Left ventricle myocardium inferior (tissue), 1 donor: ENCODE measurements around the gene PKMYT1. TPM values are rescaled to one million over a fixed set of nuclear protein-coding genes. Genes with fewer than 3 reads are reported as not detected.

ENCODE experiments used
- DNase-seq: peaks from one replicate; pipeline ENCODE4 v3.0.0-alpha.2; 2020
- H3K27ac ChIP-seq: fragments of 200-600 bp; replicated peaks from 2 replicates; pipeline ENCODE4 v1.8.0; 2021
- H3K27me3 ChIP-seq: fragments of 200-600 bp; 2 replicates; pipeline ENCODE4 v1.8.0; 2021; ENCODE audit warnings: low read depth
- H3K36me3 ChIP-seq: fragments of 200-600 bp; 2 replicates; pipeline ENCODE4 v1.8.0; 2021
- H3K4me1 ChIP-seq: fragments of 200-600 bp; 2 replicates; pipeline ENCODE4 v1.8.0; 2021
- H3K4me3 ChIP-seq: fragments of 200-600 bp; 2 replicates; pipeline ENCODE4 v1.8.0; 2021; ENCODE audit warnings: mild to moderate bottlenecking, moderate library complexity
- H3K9me3 ChIP-seq: fragments of 200-600 bp; replicated peaks from 2 replicates; pipeline ENCODE4 v1.8.0; 2021
- intact Hi-C: fragments of 100-400 bp; cut with micrococcal nuclease; formaldehyde crosslinking; loops from one replicate; pipeline ENCODE4 v1.11.0; 2022
- total RNA-seq: library from RNA; stranded (reverse); fragmentation: NEBNext Ultra II Directional; extraction: Animal tissue kit (Norgen Biotek cat#: 25700); gene quantifications from one replicate; pipeline ENCODE4 v1.2.1, GENCODE V29; 2021
- TF ChIP-seq, protein P1 (sequence below): fragments of 200-600 bp; IDR thresholded peaks from 2 replicates; pipeline ENCODE4 v1.8.0; 2021; ENCODE audit warnings: antibody characterized with exemption, mild to moderate bottlenecking, borderline replicate concordance
- donor health status: DM: no; HTN: yes; CAD: no; lungs with severe emphysema.

Gene PKMYT1
- total RNA-seq, 1 donor from 2014 or later = 1.3 TPM

DNA sequence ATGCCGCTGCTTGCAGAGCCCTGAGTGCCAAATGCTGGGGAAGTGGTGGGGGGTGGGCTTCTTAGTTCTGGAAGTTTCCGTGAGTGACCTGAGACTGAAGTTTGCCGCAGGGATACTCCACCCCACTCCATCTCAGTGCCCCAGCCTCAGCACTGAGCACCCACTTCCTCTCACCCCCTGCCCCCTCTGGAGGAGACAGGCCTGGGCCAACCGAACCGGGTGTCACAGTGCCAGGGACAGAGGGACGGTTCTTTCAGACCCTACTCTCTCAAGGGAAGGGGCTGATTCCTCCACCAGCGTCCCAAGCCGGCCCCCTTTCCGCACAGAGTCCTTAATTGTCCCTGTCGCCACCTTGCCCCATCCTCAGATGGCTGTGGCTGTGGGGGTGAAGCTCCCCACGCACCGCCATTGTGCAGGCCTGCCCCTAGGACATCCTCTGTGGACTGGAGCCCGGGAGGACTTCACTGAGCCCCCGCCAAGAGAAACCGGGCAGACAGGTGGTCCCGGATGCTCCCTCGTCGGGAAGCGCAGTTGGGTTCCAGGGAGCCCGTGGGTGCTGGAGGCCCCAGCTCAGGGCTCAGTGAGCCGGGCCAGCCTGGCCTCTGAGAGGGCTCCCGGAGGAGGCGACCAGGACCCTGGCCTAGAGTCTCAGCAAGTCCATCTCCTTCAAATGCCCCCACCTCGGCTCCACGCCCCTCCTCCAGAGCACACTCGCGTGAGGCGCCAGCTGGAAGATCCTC is 17.7 kb downstream of the PKMYT1 start:
- no peak for DNase-seq
- TF ChIP-seq, protein P1, sequence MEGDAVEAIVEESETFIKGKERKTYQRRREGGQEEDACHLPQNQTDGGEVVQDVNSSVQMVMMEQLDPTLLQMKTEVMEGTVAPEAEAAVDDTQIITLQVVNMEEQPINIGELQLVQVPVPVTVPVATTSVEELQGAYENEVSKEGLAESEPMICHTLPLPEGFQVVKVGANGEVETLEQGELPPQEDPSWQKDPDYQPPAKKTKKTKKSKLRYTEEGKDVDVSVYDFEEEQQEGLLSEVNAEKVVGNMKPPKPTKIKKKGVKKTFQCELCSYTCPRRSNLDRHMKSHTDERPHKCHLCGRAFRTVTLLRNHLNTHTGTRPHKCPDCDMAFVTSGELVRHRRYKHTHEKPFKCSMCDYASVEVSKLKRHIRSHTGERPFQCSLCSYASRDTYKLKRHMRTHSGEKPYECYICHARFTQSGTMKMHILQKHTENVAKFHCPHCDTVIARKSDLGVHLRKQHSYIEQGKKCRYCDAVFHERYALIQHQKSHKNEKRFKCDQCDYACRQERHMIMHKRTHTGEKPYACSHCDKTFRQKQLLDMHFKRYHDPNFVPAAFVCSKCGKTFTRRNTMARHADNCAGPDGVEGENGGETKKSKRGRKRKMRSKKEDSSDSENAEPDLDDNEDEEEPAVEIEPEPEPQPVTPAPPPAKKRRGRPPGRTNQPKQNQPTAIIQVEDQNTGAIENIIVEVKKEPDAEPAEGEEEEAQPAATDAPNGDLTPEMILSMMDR = no peak
- no peaks in the 10 kb centered on the region for H3K36me3 ChIP-seq
- H3K27me3 ChIP-seq = peaks cover 100% of the 10 kb centered on the region
- intact Hi-C loops = no loop called here
- no peak overlapping the region for H3K27ac ChIP-seq
- H3K4me1 ChIP-seq = peaks cover 43% of the 10 kb centered on the region
- H3K4me3 ChIP-seq = no peak overlapping the region
- H3K9me3 ChIP-seq = no peaks in the 10 kb centered on the region

DNA sequence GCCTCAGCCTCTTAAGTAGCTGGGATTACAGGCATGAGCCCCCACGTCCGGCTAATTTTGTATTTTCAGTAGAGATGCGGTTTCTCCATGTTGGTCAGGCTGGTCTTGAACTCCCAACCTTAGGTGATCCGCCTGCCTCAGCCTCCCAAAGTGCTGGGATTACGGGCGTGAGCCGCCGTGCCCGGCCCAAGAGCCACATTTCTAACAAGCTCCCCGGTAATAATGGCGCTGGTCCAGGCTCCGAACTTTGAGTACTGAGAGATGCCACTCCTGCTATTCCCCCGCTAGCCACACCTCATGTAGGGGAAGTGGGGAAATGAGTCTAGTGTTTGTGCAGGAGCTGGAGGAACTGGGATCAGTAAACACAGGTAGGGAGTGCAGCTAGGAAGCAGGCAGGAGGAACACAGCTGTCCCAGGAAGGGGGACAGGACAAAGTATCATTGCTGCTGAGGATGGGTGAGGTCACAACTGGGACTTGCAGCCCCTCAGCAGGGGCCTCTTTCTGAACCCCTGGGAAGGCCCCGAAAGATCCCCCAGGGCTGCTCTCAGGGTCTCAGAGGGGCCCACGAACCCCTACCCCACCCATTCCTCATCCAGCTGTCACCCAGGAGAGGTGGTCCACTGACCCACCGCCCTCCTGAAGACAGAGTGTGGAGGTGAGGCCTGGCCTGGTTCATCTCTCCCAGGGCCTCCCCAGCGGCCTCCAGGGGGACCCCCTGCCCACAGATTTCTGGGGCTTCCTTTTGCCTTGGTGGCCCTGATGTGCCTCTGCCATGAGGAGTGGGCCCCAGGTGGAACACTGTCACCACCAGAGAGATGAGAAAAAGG is 19.8 kb downstream of the PKMYT1 start:
- Histone ChIP-seq H3K27ac (no peak overlapping the region), H3K9me3 (no peaks in the 10 kb centered on the region), H3K4me1 (peaks cover 28% of the 10 kb centered on the region), H3K27me3 (peaks cover 100% of the 10 kb centered on the region), H3K36me3 (no peaks in the 10 kb centered on the region), H3K4me3 (no peak overlapping the region)
- no peak for DNase-seq
- intact Hi-C loops = no loop called here
- TF ChIP-seq, protein P1 = no peak

DNA sequence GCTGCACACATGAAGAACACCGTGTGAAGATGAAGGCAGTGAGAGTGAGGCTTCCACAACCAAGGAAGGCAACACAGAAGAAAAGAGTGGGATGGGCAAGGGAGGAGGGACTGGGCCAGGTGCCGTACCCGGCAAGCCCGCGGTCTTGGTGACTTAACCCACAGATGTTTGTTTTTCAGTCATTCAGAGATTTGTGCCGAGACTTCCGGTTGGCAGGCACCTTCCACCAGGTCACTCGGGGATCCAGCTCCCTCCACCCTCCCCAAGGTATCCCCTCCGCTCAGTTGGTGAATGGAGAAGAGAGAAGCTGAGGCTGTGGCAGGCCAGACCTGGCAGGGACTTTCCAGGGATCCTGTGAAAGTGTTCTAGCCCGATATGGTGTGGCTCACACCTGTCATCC is 21.0 kb downstream of the PKMYT1 start:
- Histone ChIP-seq H3K4me1 (peaks cover 16% of the 10 kb centered on the region), H3K27me3 (peaks cover 100% of the 10 kb centered on the region), H3K27ac (no peak overlapping the region), H3K36me3 (no peaks in the 10 kb centered on the region), H3K9me3 (no peaks in the 10 kb centered on the region), H3K4me3 (no peak overlapping the region)
- TF ChIP-seq, protein P1 = no peak
- DNase-seq = no peak
- intact Hi-C loops = no loop called here

DNA sequence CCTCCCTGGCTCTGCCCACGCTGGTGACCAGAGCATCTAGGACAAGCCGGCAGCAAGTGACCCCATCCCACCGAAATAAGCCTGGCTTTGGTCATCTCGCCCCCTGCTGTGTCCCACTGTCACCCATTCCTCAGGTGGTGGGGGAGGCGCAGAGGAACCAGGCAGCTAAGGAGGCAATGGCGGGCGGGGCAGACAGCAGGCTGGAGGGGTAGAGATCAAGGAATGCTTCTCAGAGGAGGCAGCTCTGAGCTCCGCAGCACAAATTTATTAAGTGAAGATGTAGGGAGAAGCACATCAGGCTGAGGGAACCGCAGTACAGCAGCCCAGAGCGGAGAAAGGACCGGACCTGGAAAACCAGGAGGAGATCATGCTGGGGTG is 23.7 kb downstream of the PKMYT1 start:
- no peaks in the 10 kb centered on the region for H3K9me3 ChIP-seq
- H3K27me3 ChIP-seq = peaks cover 76% of the 10 kb centered on the region
- H3K27ac ChIP-seq = no peak overlapping the region
- H3K36me3 ChIP-seq = no peaks in the 10 kb centered on the region
- H3K4me3 ChIP-seq = no peak overlapping the region
- TF ChIP-seq, protein P1 = no peak
- DNase-seq = no peak
- no peaks in the 10 kb centered on the region for H3K4me1 ChIP-seq
- intact Hi-C loops = no loop called here

DNA sequence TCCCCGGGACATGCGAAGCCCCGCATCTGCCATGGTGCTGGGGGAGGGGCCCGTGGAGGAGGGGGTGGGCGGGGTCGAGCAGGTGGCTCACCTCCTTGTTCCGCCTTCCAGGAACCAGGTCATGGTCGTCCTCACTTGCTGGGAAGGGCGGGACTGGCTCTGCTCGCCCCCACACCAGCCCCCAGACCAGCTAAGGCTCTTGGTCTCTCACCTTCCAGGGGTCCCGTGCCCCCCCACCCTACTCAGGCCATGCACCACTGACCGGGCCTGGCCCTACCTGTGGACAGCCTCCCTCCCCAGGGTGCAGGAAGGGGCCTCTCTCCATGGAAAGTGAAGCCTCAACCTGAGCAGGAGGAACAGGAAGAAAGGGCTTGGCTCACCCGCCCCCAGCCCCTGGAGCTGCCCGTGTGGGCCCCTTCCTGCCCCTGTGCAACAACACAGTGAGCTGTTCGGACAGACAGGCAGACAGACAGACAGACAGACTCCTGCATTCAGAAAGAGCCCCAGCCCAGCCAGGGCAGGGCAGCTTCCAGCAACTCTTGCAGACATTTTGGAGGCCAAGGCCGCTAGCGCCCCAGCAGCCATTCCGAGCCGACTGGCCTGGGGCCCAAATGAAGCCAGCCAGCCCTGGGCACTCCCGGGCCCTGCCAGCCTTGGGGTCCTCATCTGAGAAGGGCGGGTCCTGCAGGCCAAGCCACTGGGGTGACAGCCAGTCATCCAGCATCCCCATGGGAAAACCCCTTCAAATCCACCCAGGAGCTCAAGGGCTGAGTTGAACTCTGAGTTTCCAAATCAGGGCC is 24.3 kb downstream of the PKMYT1 start:
- no peak overlapping the region for H3K4me3 ChIP-seq
- no peak overlapping the region for H3K27ac ChIP-seq
- TF ChIP-seq, protein P1 = no peak
- H3K27me3 ChIP-seq = peaks cover 70% of the 10 kb centered on the region
- no peaks in the 10 kb centered on the region for H3K36me3 ChIP-seq
- intact Hi-C loops = no loop called here
- H3K4me1 ChIP-seq = no peaks in the 10 kb centered on the region
- no peaks in the 10 kb centered on the region for H3K9me3 ChIP-seq
- no peak for DNase-seq
